HepG2 (cell line): ENCODE measurements around the gene HIPK2. TPM values are rescaled to one million over a fixed set of nuclear protein-coding genes. Genes with fewer than 3 reads are reported as not detected.

ENCODE experiments used
- ATAC-seq: fragments of 200-7000 bp; cut with Tn5 transposase; 3 replicates; pipeline ENCODE4 v1.9.1; 2020; ENCODE audit warnings: mild to moderate bottlenecking, moderate library complexity
- BruUV-seq: library from RNA; stranded (reverse); fragments of 400-500 nt; replicated peaks from 2 replicates; lab custom pipeline; 2021; lab: Mats Ljungman, UMichigan
- CTCF ChIA-PET: fragments of 300-600 bp; formaldehyde crosslinking; extraction: SDS; loops from one replicate; lab custom pipeline; 2021; ENCODE audit warnings: low total read pairs, inconsistent platforms, low intra/inter-chr PET ratio; lab: Yijun Ruan, JAX
- POLR2A ChIA-PET: fragments of 350-600 bp; sonication (Branson Sonifier 250); formaldehyde crosslinking; loops from one replicate; lab custom pipeline; 2020; ENCODE audit warnings: antibody characterized with exemption, inconsistent platforms; lab: Yijun Ruan, JAX
- DNase-seq: peaks from one replicate; pipeline ENCODE4 v3.0.0-alpha.2; 2015; ENCODE audit warnings: low spot score
- FAIRE-seq: peaks from 3 replicates; lab custom pipeline; 2011; peaks lifted over from hg19 to GRCh38; lab: Jason Lieb, UNC
- H2AFZ ChIP-seq: one replicate; pipeline ENCODE4 v1.6.1; 2011; ENCODE audit warnings: low read length, inconsistent platforms
- H3K27ac ChIP-seq: fragments of 300-600 bp; 3 replicates; pipeline ENCODE4 v1.8.0; 2011; ENCODE audit warnings: mixed run types, mild to moderate bottlenecking, mixed read lengths, low read length, inconsistent platforms; ENCODE audit not compliant: insufficient read depth; ENCODE audit errors: extremely low read length
- H3K27me3 ChIP-seq, 2 experiments: fragments of 200-600 bp in 1 of 2; 2 replicates in 1 of 2; 3 replicates in 1 of 2; pipeline versions ENCODE4 v1.6.0 to v1.8.0; 2011; ENCODE audit warnings: low read length in 2 of 2, mild to moderate bottlenecking in 2 of 2, moderate library complexity in 2 of 2, inconsistent platforms in 1 of 2; ENCODE audit not compliant: insufficient read depth in 2 of 2, control insufficient read depth in 1 of 2
- H3K36me3 ChIP-seq, 2 experiments: fragments of 200-600 bp in 1 of 2; replicated peaks in 1 of 2; 2 replicates in 1 of 2; 3 replicates in 1 of 2; pipeline versions ENCODE4 v1.5.1 to v1.8.0; 2011; ENCODE audit warnings: low read length in 2 of 2, inconsistent platforms in 1 of 2; ENCODE audit not compliant: insufficient read depth in 2 of 2, control insufficient read depth in 1 of 2
- H3K4me1 ChIP-seq: 2 replicates; pipeline ENCODE4 v1.5.1; 2012; ENCODE audit warnings: low read length, inconsistent platforms; ENCODE audit not compliant: insufficient read depth
- H3K4me2 ChIP-seq: 2 replicates; pipeline ENCODE4 v1.6.0; 2011; ENCODE audit warnings: low read depth, low read length, inconsistent platforms
- H3K4me3 ChIP-seq, 3 experiments: fragments of 200-600 bp in 1 of 3; sonication (generic), shearing (Covaris generic) in 1 of 3; replicated peaks in 1 of 3; 2 replicates each; pipeline ENCODE4 v1.5.1; 2011 to 2016; ENCODE audit warnings: low read length in 3 of 3, inconsistent platforms in 2 of 3, low read depth in 2 of 3, mild to moderate bottlenecking in 2 of 3, control low read depth in 1 of 3, mixed read lengths in 1 of 3; ENCODE audit not compliant: insufficient read depth in 1 of 3
- H3K79me2 ChIP-seq: one replicate; pipeline ENCODE4 v1.6.1; 2011; ENCODE audit warnings: low read length, inconsistent platforms; ENCODE audit not compliant: insufficient read depth
- H3K9ac ChIP-seq: 2 replicates; pipeline ENCODE4 v1.6.0; 2011; ENCODE audit warnings: mild to moderate bottlenecking, low read depth, low read length, inconsistent platforms; ENCODE audit not compliant: insufficient read depth
- H3K9me3 ChIP-seq: 2 replicates; pipeline ENCODE4 v1.5.1; 2012; ENCODE audit warnings: mild to moderate bottlenecking, low read length
- H4K20me1 ChIP-seq: 2 replicates; pipeline ENCODE4 v1.6.0; 2011; ENCODE audit warnings: inconsistent platforms, mild to moderate bottlenecking, low read length, moderate library complexity; ENCODE audit not compliant: insufficient read depth
- AGO1 ChIP-seq: fragments of 200-400 bp; formaldehyde crosslinking; IDR thresholded peaks from 2 replicates; pipeline ENCODE4 v1.6.1; 2017; ENCODE audit warnings: mild to moderate bottlenecking, low read depth, low read length, moderate library complexity; ENCODE audit not compliant: poor library complexity, severe bottlenecking
- ZFP1 ChIP-seq: IDR thresholded peaks from 2 replicates; pipeline ENCODE4 v1.6.1; 2016
- ZNF670 ChIP-seq: sonication (generic); formaldehyde crosslinking; IDR thresholded peaks from 2 replicates; pipeline ENCODE4 v1.8.0; 2022; ENCODE audit warnings: mild to moderate bottlenecking, missing genetic modification reagents, borderline replicate concordance
- ZNF672 ChIP-seq: sonication (generic); formaldehyde crosslinking; IDR thresholded peaks from 2 replicates; pipeline ENCODE4 v1.8.1; 2022; ENCODE audit warnings: missing genetic modification reagents
- ZSCAN30 ChIP-seq: sonication (generic); formaldehyde crosslinking; IDR thresholded peaks from 2 replicates; pipeline ENCODE4 v1.5.0; 2020; ENCODE audit warnings: mild to moderate bottlenecking, missing genetic modification reagents
- WGBS: methylation state at CpG from one replicate; pipeline ENCODE4 v1.1.6; 2017; ENCODE audit warnings: low lambda C conversion rate; 5-methylcytosine and 5-hydroxymethylcytosine counted together
- in situ Hi-C: cut with HindIII; loops from 2 replicates; pipeline ENCODE4 v1.10.0; 2017; ENCODE audit warnings: low pct_unique_long_range_greater_than_20kb; ENCODE audit not compliant: extremely low pct_ligation_motif_present
- intact Hi-C: fragments of 100-400 bp; cut with micrococcal nuclease; formaldehyde crosslinking; loops from one replicate; pipeline ENCODE4 v1.10.0; 2022; ENCODE audit not compliant: unreplicated experiment
- polyA plus RNA-seq, 8 experiments: library from polyadenylated mRNA; depleted of rRNA in 3 of 8; stranded (reverse) in 7 of 8; unstranded in 1 of 8; fragments of >200 nt; fragmentation: Illumina TruSeq in 4 of 8; extraction: Trizol in 4 of 8; gene quantifications; 2 replicates each; pipeline versions ENCODE4 v1.2.1 to v1.2.3, GENCODE V29; 2011 to 2016; ENCODE audit warnings: low read depth in 4 of 8, missing spikeins in 1 of 8, mixed read lengths in 1 of 8; ENCODE audit not compliant: insufficient read depth in 1 of 8
- total RNA-seq, 5 experiments: library from RNA; depleted of rRNA; stranded (reverse); fragments of >200 nt; fragmentation: Illumina TruSeq; extraction: Trizol; gene quantifications; 2 replicates each; pipeline ENCODE4 v1.2.3, GENCODE V29; 2016; ENCODE audit warnings: low read depth in 1 of 5
- TF ChIP-seq, protein P1 (sequence below): sonication (generic); formaldehyde crosslinking; IDR thresholded peaks from 2 replicates; pipeline ENCODE4 v1.9.0; 2021; ENCODE audit warnings: missing genetic modification reagents, mild to moderate bottlenecking, borderline replicate concordance
- TF ChIP-seq, protein P2 (sequence below): sonication (generic); formaldehyde crosslinking; IDR thresholded peaks from 2 replicates; pipeline ENCODE4 v1.5.0; 2020; ENCODE audit warnings: missing genetic modification reagents
- TF ChIP-seq, protein P3 (sequence below): sonication (generic); formaldehyde crosslinking; IDR thresholded peaks from 2 replicates; pipeline ENCODE4 v1.4.0; 2020; ENCODE audit warnings: missing genetic modification reagents, low read depth, mild to moderate bottlenecking, borderline replicate concordance

HIPK2 gene
- total and polyA plus RNA-seq, 2 of the 13 experiments (the other 11 are each of a cell fraction or from before 2014, with no cell fraction given): 14.4 to 20.2 TPM

DNA sequence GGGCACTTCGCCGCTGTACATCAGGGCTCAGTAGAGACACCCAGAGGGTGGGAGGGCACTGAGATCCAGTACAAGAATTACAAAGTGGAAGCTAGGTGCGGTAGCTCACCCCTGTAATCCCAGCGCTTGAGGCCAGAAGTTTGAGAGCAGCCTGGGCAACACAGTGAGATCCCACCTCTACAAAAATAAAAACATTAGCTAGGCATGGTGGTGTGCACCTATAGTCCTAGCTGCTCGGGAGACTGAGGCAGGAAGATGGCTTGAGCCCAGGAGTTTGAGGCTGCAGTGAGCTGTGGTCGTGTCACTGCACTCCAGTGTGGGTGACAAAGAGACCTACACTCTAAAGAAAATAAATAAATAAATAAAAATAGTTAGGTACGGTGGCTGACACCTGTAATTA lies 190.3 kb downstream of the HIPK2 start:
- TF ChIP-seq ZNF672 (no peak), ZFP1 (CRISPR knock-in tag) (no peak), AGO1 (no peak), ZSCAN30 (CRISPR knock-in tag) (no peak)
- TF ChIP-seq, protein P1, sequence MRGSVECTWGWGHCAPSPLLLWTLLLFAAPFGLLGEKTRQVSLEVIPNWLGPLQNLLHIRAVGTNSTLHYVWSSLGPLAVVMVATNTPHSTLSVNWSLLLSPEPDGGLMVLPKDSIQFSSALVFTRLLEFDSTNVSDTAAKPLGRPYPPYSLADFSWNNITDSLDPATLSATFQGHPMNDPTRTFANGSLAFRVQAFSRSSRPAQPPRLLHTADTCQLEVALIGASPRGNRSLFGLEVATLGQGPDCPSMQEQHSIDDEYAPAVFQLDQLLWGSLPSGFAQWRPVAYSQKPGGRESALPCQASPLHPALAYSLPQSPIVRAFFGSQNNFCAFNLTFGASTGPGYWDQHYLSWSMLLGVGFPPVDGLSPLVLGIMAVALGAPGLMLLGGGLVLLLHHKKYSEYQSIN: no peak
- no peaks in the 10 kb centered on the region for H3K79me2 ChIP-seq
- 96% methylated on average over 7 of the region's 7 CpGs for WGBS
- no TSS peak for BruUV-seq
- POLR2A ChIA-PET: no interaction called here
- peaks cover 29 to 83% of the 10 kb centered on the region in 2 experiments for H3K36me3 ChIP-seq
- intact Hi-C loops (no loop called here), in situ Hi-C loops (no loop called here)
- DNase-seq (no peak), ATAC-seq (no peak), FAIRE-seq (no peak)
- no peaks in the 10 kb centered on the region for H3K9me3 ChIP-seq
- no peak overlapping the region for H3K27ac ChIP-seq
- H4K20me1 ChIP-seq: no peaks in the 10 kb centered on the region
- H3K27me3 ChIP-seq: no peaks in the 10 kb centered on the region
- no peak overlapping the region for H3K9ac ChIP-seq
- H3K4me3 ChIP-seq: no peak overlapping the region
- no peaks in the 10 kb centered on the region for H3K4me1 ChIP-seq
- H3K4me2 ChIP-seq: no peak overlapping the region
- no peak overlapping the region for H2AFZ ChIP-seq
- CTCF ChIA-PET: no interaction called here

DNA sequence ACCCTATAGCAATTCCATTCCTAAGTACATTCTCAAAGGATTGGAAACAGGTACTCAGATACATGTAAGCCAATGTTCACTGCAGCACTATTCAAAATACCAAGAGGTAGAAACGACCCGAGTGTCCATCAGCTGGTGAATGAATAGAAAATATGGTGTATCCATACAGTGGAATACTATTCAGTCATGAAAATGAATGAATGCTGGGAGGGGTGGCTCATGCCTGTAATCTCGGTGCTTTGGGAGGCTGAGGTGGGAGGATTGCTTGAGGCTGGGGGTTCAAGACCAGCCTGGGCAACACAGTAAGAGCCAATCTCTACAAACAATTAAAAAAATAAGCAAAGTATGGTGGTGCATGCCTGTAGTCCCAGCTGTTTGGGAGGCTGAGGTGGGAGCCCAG lies 191.5 kb downstream of the HIPK2 start:
- Histone ChIP-seq H3K79me2 (no peaks in the 10 kb centered on the region), H3K4me1 (no peaks in the 10 kb centered on the region), H4K20me1 (no peaks in the 10 kb centered on the region), H3K4me2 (no peak overlapping the region), H3K4me3 (no peak overlapping the region), H3K27me3 (no peaks in the 10 kb centered on the region), H3K27ac (no peak overlapping the region), H3K9ac (no peak overlapping the region), H3K9me3 (no peaks in the 10 kb centered on the region), H3K36me3 (peaks cover 34 to 85% of the 10 kb centered on the region in 2 experiments), H2AFZ (no peak overlapping the region)
- ATAC-seq (no peak), DNase-seq (no peak), FAIRE-seq (no peak)
- intact Hi-C loops: no loop called here
- ChIA-PET CTCF (no interaction called here), POLR2A (no interaction called here)
- 97% methylated on average over 3 of the region's 3 CpGs for WGBS
- in situ Hi-C loops: no loop called here
- BruUV-seq: no TSS peak
- TF ChIP-seq, protein P2, sequence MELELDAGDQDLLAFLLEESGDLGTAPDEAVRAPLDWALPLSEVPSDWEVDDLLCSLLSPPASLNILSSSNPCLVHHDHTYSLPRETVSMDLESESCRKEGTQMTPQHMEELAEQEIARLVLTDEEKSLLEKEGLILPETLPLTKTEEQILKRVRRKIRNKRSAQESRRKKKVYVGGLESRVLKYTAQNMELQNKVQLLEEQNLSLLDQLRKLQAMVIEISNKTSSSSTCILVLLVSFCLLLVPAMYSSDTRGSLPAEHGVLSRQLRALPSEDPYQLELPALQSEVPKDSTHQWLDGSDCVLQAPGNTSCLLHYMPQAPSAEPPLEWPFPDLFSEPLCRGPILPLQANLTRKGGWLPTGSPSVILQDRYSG (CRISPR knock-in tag): no peak
- TF ChIP-seq ZNF670 (CRISPR knock-in tag): no peak
- TF ChIP-seq, protein P3, sequence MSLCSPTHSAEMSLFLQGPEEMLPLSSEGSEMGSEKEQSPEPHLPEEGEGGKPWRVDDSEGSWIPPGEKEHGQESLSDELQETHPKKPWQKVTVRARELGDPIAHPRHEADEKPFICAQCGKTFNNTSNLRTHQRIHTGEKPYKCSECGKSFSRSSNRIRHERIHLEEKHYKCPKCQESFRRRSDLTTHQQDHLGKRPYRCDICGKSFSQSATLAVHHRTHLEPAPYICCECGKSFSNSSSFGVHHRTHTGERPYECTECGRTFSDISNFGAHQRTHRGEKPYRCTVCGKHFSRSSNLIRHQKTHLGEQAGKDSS (CRISPR knock-in tag): no peak
